Measurements from ENCODE around the gene CPNE1.
A peak's percentile ranks its signal among the peaks of the same experiment; 100 is the strongest.
"Not testable (repeated sequence)": the region's sequence is repeated elsewhere in the genome, so short reads cannot be mapped to it uniquely, and the experiment has no call there.

DNA sequence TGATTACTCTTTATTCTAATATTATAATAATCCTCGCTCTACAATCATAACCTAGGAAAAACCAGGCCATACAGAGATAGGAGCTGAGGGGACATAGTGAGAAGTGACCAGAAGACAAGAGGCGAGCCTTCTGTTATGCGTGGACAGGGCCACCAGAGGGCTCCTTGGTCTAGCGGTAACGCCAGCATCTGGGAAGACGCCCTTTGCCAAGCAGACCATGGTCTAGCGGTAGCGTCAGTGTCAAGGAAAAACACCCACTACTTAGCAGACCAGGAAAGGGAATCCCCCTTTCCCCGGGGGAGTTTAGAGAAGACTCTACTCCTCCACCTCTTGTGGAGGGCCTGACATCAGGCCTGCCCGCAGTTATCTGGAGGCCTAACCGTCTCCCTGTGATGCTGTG lies 22.2 kb upstream of the CPNE1 start:
- TF ChIP-seq, protein P1, sequence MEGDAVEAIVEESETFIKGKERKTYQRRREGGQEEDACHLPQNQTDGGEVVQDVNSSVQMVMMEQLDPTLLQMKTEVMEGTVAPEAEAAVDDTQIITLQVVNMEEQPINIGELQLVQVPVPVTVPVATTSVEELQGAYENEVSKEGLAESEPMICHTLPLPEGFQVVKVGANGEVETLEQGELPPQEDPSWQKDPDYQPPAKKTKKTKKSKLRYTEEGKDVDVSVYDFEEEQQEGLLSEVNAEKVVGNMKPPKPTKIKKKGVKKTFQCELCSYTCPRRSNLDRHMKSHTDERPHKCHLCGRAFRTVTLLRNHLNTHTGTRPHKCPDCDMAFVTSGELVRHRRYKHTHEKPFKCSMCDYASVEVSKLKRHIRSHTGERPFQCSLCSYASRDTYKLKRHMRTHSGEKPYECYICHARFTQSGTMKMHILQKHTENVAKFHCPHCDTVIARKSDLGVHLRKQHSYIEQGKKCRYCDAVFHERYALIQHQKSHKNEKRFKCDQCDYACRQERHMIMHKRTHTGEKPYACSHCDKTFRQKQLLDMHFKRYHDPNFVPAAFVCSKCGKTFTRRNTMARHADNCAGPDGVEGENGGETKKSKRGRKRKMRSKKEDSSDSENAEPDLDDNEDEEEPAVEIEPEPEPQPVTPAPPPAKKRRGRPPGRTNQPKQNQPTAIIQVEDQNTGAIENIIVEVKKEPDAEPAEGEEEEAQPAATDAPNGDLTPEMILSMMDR (IDR thresholded peaks at IDR 0.05), result peak; percentile 28
- not testable (repeated sequence) for TF ChIP-seq ZFX (IDR thresholded peaks at IDR 0.05; ENCODE audit: borderline replicate concordance)
